22Rv1 (cell line): Measurements from ENCODE around the gene MT4.

Experiments
- ZFX ChIP-seq: fragments of 450-650 bp; IDR thresholded peaks from 2 replicates; pipeline ENCODE4 v1.6.1; 2017; ENCODE audit warnings: antibody characterized with exemption, borderline replicate concordance
- TF ChIP-seq, protein P1 (sequence below): fragments of 450-650 bp; IDR thresholded peaks from 2 replicates; pipeline ENCODE4 v1.5.1; 2017; ENCODE audit warnings: mild to moderate bottlenecking

DNA sequence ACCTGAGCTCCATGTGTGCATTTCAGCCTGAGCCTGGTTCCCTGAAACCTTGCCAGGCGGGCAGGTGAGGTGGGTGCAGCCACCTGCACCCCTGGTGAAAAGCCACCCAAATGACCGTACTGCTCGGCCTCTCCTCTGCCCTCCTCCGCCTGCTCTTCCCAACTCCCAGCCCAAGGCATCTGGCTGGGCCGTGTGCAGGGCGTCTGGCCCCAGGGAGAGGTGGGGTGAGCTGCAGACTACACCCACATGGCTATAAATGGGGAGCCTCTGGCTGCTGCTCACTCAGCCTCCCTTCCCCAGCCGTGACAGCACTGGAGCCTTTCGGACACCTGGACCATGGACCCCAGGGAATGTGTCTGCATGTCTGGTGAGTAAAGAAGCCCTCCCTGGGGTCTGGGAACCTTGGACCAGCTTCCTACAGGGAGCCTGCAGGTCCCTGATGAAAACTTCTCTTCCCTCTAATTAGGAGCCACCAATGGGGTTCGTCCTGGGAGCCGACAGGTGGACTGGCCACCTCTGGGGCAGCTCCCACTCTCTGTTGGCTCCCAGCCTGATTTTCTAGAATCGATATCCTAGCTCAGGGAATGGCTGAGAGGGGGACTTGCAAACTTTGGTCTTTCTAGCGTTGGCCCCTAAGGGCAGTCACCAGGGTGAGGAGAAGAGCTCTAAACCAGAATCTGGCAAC is at the start of gene MT4:
- TF ChIP-seq, protein P1, sequence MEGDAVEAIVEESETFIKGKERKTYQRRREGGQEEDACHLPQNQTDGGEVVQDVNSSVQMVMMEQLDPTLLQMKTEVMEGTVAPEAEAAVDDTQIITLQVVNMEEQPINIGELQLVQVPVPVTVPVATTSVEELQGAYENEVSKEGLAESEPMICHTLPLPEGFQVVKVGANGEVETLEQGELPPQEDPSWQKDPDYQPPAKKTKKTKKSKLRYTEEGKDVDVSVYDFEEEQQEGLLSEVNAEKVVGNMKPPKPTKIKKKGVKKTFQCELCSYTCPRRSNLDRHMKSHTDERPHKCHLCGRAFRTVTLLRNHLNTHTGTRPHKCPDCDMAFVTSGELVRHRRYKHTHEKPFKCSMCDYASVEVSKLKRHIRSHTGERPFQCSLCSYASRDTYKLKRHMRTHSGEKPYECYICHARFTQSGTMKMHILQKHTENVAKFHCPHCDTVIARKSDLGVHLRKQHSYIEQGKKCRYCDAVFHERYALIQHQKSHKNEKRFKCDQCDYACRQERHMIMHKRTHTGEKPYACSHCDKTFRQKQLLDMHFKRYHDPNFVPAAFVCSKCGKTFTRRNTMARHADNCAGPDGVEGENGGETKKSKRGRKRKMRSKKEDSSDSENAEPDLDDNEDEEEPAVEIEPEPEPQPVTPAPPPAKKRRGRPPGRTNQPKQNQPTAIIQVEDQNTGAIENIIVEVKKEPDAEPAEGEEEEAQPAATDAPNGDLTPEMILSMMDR, result no peak
- TF ChIP-seq ZFX, result no peak
